ENCODE measurements around the gene EML6. TPM values are rescaled to one million over a fixed set of nuclear protein-coding genes. Genes with fewer than 3 reads are reported as not detected.

The EML6 gene
- total RNA-seq (1 to 10 TPM; 1.4 to 3.3 TPM), polyA plus RNA-seq (under 1 TPM in 1 of 3 donors, not detected in 2; 0.03 TPM), total RNA-seq (1.00 to 10.3 (median 4.4) reads per million in 6 experiments)

GRCh38 chr2:54723131-54723995, at the start of gene EML6:
Gene EML6 (plus strand): TSS chr2:54723662. CDS start chr2:54725062, 1,400 bp downstream.
- Mint-ChIP-seq H3K27ac (peak within 1 kb of the TSS; percentile 1 to 96 (median 88)), H3K27me3 (peaks cover 24 to 51% (median 32%) of the 10 kb centered on the region in 5 donors), H3K4me1 (peaks cover 6 to 21% (median 14%) of the 10 kb centered on the region in 4 donors), H3K4me3 (peak within 1 kb of the TSS; percentile 90 to 99 (median 94)), H3K36me3 (no peaks in the 10 kb centered on the region), H3K9me3 (no peaks in the 10 kb centered on the region)
- DNase-seq (peak; percentile 95 to 99 (median 98)), ATAC-seq (peak; percentile 90 to 95)
- POLR2A ChIA-PET: interaction anchor here (0.5 to 1.1 kb wide), 5 partner anchors 81 to 796 kb away, joined by 3 to 4 read pairs (median 3); partner anchors contain the start of genes CFAP36 and RTN4

GRCh38 chr2:54675281-54675680, 48.2 kb upstream of the EML6 start:
- DNase-seq (no peak), ATAC-seq (no peak)
- peaks cover 0 to 30% (median 5%) of the 10 kb centered on the region in 5 donors for H3K27me3 Mint-ChIP-seq
- POLR2A ChIA-PET: no interaction called here
- H3K27ac Mint-ChIP-seq: peak overlapping the region in 1 of 10 donors; percentile 55
- peaks cover 4 to 10% (median 9%) of the 10 kb centered on the region in 3 donors for H3K36me3 Mint-ChIP-seq
- H3K9me3 Mint-ChIP-seq: no peaks in the 10 kb centered on the region
- H3K4me3 Mint-ChIP-seq: no peak overlapping the region
- H3K4me1 Mint-ChIP-seq: peaks cover 10 to 28% (median 19%) of the 10 kb centered on the region in 4 donors

GRCh38 chr2:54675738-54676137, 47.7 kb upstream of the EML6 start:
- Mint-ChIP-seq H3K27me3 (peaks cover 0 to 35% (median 6%) of the 10 kb centered on the region in 5 donors), H3K4me3 (no peak overlapping the region), H3K4me1 (peaks cover 12 to 32% (median 23%) of the 10 kb centered on the region in 4 donors), H3K27ac (peak overlapping the region in 1 of 10 donors; percentile 55), H3K9me3 (no peaks in the 10 kb centered on the region), H3K36me3 (peaks cover 0 to 5% (median 5%) of the 10 kb centered on the region in 3 donors)
- ATAC-seq (no peak), DNase-seq (no peak)
- POLR2A ChIA-PET: no interaction called here

- ATAC-seq (no peak), DNase-seq (no peak)
- H3K36me3 Mint-ChIP-seq: no peaks in the 10 kb centered on the region
- POLR2A ChIA-PET: no interaction called here
- no peak overlapping the region for H3K4me3 Mint-ChIP-seq
- H3K9me3 Mint-ChIP-seq: no peaks in the 10 kb centered on the region
- peaks cover 12 to 34% (median 27%) of the 10 kb centered on the region in 4 donors for H3K4me1 Mint-ChIP-seq
- peaks cover 0 to 35% (median 6%) of the 10 kb centered on the region in 5 donors for H3K27me3 Mint-ChIP-seq
- no peak overlapping the region for H3K27ac Mint-ChIP-seq
These were observed 46.8 kb upstream of the EML6 start for GRCh38 chr2:54676656-54677055.

- peaks cover 10 to 28% (median 24%) of the 10 kb centered on the region in 4 donors for H3K4me1 Mint-ChIP-seq
- peak overlapping the region in 2 of 10 donors; percentile 34 to 44 for H3K27ac Mint-ChIP-seq
- H3K27me3 Mint-ChIP-seq: peaks cover 0 to 35% (median 6%) of the 10 kb centered on the region in 5 donors
- H3K4me3 Mint-ChIP-seq: no peak overlapping the region
- POLR2A ChIA-PET: no interaction called here
- no peaks in the 10 kb centered on the region for H3K36me3 Mint-ChIP-seq
- ATAC-seq (no peak), DNase-seq (no peak)
- H3K9me3 Mint-ChIP-seq: no peaks in the 10 kb centered on the region
These were observed 45.8 kb upstream of the EML6 start for GRCh38 chr2:54677476-54678265.

- Mint-ChIP-seq H3K4me1 (peaks cover 5 to 18% (median 15%) of the 10 kb centered on the region in 4 donors), H3K36me3 (no peaks in the 10 kb centered on the region), H3K9me3 (no peaks in the 10 kb centered on the region), H3K27me3 (peaks cover 0 to 35% (median 6%) of the 10 kb centered on the region in 5 donors), H3K27ac (peak overlapping the region in 1 of 10 donors; percentile 57), H3K4me3 (no peak overlapping the region)
- POLR2A ChIA-PET: no interaction called here
- ATAC-seq: no peak
- no peak for DNase-seq
These were observed 44.7 kb upstream of the EML6 start for GRCh38 chr2:54678719-54679118.

GRCh38 chr2:54680397-54681041, 42.9 kb upstream of the EML6 start:
- H3K4me1 Mint-ChIP-seq: peaks cover 4 to 12% (median 9%) of the 10 kb centered on the region in 4 donors
- POLR2A ChIA-PET: no interaction called here
- no peak for ATAC-seq
- H3K27me3 Mint-ChIP-seq: peaks cover 0 to 35% (median 6%) of the 10 kb centered on the region in 5 donors
- peak overlapping the region in 2 of 10 donors; percentile 48 to 77 for H3K27ac Mint-ChIP-seq
- H3K4me3 Mint-ChIP-seq: peak overlapping the region in 1 of 10 donors; percentile 55
- H3K36me3 Mint-ChIP-seq: no peaks in the 10 kb centered on the region
- no peaks in the 10 kb centered on the region for H3K9me3 Mint-ChIP-seq
- DNase-seq: no peak

- Mint-ChIP-seq H3K4me3 (no peak overlapping the region), H3K36me3 (no peaks in the 10 kb centered on the region), H3K27me3 (peaks cover 0 to 30% (median 6%) of the 10 kb centered on the region in 5 donors), H3K27ac (peak overlapping the region in 1 of 10 donors; percentile 20), H3K4me1 (peaks cover 4 to 12% (median 9%) of the 10 kb centered on the region in 4 donors), H3K9me3 (no peaks in the 10 kb centered on the region)
- DNase-seq (no peak), ATAC-seq (no peak)
- POLR2A ChIA-PET: no interaction called here
These were observed 42.0 kb upstream of the EML6 start for GRCh38 chr2:54681416-54681815.

- DNase-seq (no peak), ATAC-seq (no peak)
- Mint-ChIP-seq H3K9me3 (no peaks in the 10 kb centered on the region), H3K4me3 (no peak overlapping the region), H3K27ac (no peak overlapping the region), H3K4me1 (peaks cover 2 to 12% (median 10%) of the 10 kb centered on the region in 4 donors), H3K36me3 (no peaks in the 10 kb centered on the region), H3K27me3 (peaks cover 1 to 23% (median 4%) of the 10 kb centered on the region in 5 donors)
- POLR2A ChIA-PET: no interaction called here
These were observed 39.9 kb upstream of the EML6 start for GRCh38 chr2:54683596-54683995.

GRCh38 chr2:54685263-54685775, 38.1 kb upstream of the EML6 start:
- Mint-ChIP-seq H3K4me1 (peaks cover under 1 to 11% (median 7%) of the 10 kb centered on the region in 4 donors), H3K27ac (peak overlapping the region in 1 of 10 donors; percentile 29), H3K4me3 (no peak overlapping the region), H3K9me3 (no peaks in the 10 kb centered on the region), H3K36me3 (no peaks in the 10 kb centered on the region), H3K27me3 (peaks cover under 1 to 29% (median 6%) of the 10 kb centered on the region in 5 donors)
- POLR2A ChIA-PET: no interaction called here
- no peak for DNase-seq
- ATAC-seq: no peak

GRCh38 chr2:54687595-54688152, 35.8 kb upstream of the EML6 start:
- Mint-ChIP-seq H3K27me3 (peaks cover 1 to 24% (median 6%) of the 10 kb centered on the region in 5 donors), H3K4me1 (peaks cover 0 to 5% (median 0%) of the 10 kb centered on the region in 4 donors), H3K9me3 (no peaks in the 10 kb centered on the region), H3K36me3 (no peaks in the 10 kb centered on the region), H3K4me3 (no peak overlapping the region), H3K27ac (no peak overlapping the region)
- no peak for DNase-seq
- POLR2A ChIA-PET: interaction anchor here (0.7 kb wide), 1 partner anchor 719 kb away, joined by 3 read pairs; no protein-coding TSS in a partner anchor
- no peak for ATAC-seq
